Esophagus muscularis mucosa (tissue), 4 donors: ENCODE measurements around the gene SLC9C2. TPM values are rescaled to one million over a fixed set of nuclear protein-coding genes. Genes with fewer than 3 reads are reported as not detected.
A peak's percentile ranks its signal among the peaks of the same experiment; 100 is the strongest.

Experiments used
- DNase-seq: peaks from one replicate; pipeline ENCODE4 v3.0.0-alpha.2; 2017; ENCODE audit errors: extremely low spot score
- H3K27ac ChIP-seq, 4 donors: fragments of 200-600 bp; sonication (generic); replicated peaks in 1 of 4; 1 replicate in 3 of 4; 2 replicates in 1 of 4; pipeline ENCODE4 v1.5.1; 2016 to 2019; ENCODE audit warnings: mild to moderate bottlenecking in 1 of 4
- H3K27me3 ChIP-seq, 4 donors: fragments of 200-600 bp; sonication (generic); one replicate each; pipeline versions ENCODE4 v1.5.1 to v1.6.0; 2016 to 2019
- H3K36me3 ChIP-seq, 4 donors: fragments of 200-600 bp; sonication (generic); one replicate each; pipeline ENCODE4 v1.5.1; 2016 to 2019
- H3K4me1 ChIP-seq, 4 donors: fragments of 200-600 bp; sonication (generic); one replicate each; pipeline ENCODE4 v1.5.1; 2016 to 2019
- H3K4me3 ChIP-seq, 4 donors: fragments of 200-600 bp; sonication (generic); 1 replicate in 2 of 4; 2 replicates in 2 of 4; pipeline ENCODE4 v1.5.1; 2016 to 2019; ENCODE audit warnings: mild to moderate bottlenecking in 4 of 4, moderate library complexity in 1 of 4
- H3K9me3 ChIP-seq, 4 donors: fragments of 200-600 bp; sonication (generic); 1 replicate in 3 of 4; 2 replicates in 1 of 4; pipeline ENCODE4 v1.5.1; 2016 to 2019
- EP300 ChIP-seq: sonication (generic); formaldehyde crosslinking; IDR thresholded peaks from one replicate; pipeline ENCODE4 v1.6.1; 2017; ENCODE audit warnings: antibody characterized with exemption
- POLR2A ChIP-seq: fragments of 450-650 bp; IDR thresholded peaks from one replicate; pipeline ENCODE4 v1.6.1; 2017; ENCODE audit warnings: antibody characterized with exemption, moderate library complexity, mild to moderate bottlenecking, low read depth
- POLR2AphosphoS5 ChIP-seq, 2 donors: sonication (generic); formaldehyde crosslinking; IDR thresholded peaks; one replicate each; pipeline ENCODE4 v1.6.1; 2017; ENCODE audit warnings: antibody characterized with exemption in 2 of 2
- WGBS: methylation state at CpG from one replicate; pipeline ENCODE4 v1.1.5; 2018; 5-methylcytosine and 5-hydroxymethylcytosine counted together
- intact Hi-C: fragments of 100-400 bp; cut with DNase I; formaldehyde crosslinking; loops from one replicate; pipeline ENCODE4 v1.15.1; 2023
- total RNA-seq, 4 donors: library from RNA; depleted of rRNA; stranded (reverse); fragments of >200 nt; gene quantifications; one replicate each; pipeline versions ENCODE4 v1.1.0 to v1.2.1, GENCODE V29; 2016
- TF ChIP-seq, protein P1 (sequence below), 3 experiments: fragments of 200-600 bp in 2 of 3; fragments of 450-650 bp in 1 of 3; sonication (generic) in 2 of 3; IDR thresholded peaks; one replicate each; pipeline ENCODE4 v1.5.1; 2017 to 2019; ENCODE audit warnings: antibody characterized with exemption in 3 of 3, mild to moderate bottlenecking in 2 of 3, moderate library complexity in 1 of 3

The SLC9C2 gene
- total RNA-seq, 4 donors from 2014 or later, result not detected

DNA sequence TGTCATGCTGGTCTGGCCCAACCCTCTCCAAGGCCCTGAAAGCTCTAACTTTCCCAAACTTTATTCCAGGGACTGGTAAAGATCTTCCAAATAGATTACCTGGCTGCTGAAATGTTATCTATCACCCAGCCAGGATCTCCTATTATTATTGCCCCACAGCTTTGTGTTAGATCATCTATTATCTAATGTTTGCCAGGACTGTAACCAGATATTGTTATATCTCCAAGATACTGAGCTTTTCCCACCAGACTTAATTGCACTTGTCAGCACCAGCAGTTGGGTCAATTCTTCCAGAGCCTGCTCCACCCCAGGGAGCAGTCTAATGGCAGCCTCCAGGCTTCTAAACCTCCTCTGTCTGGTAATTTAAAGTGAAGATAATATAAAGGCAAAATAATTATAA, 66.6 kb downstream of the SLC9C2 start:
- Histone ChIP-seq H3K4me1 (peaks cover 0 to 8% (median 0%) of the 10 kb centered on the region in 4 donors), H3K27me3 (no peaks in the 10 kb centered on the region), H3K4me3 (no peak overlapping the region), H3K36me3 (no peaks in the 10 kb centered on the region), H3K27ac (no peak overlapping the region), H3K9me3 (no peaks in the 10 kb centered on the region)
- intact Hi-C loops, result no loop called here
- DNase-seq, result no peak
- TF ChIP-seq, protein P1, sequence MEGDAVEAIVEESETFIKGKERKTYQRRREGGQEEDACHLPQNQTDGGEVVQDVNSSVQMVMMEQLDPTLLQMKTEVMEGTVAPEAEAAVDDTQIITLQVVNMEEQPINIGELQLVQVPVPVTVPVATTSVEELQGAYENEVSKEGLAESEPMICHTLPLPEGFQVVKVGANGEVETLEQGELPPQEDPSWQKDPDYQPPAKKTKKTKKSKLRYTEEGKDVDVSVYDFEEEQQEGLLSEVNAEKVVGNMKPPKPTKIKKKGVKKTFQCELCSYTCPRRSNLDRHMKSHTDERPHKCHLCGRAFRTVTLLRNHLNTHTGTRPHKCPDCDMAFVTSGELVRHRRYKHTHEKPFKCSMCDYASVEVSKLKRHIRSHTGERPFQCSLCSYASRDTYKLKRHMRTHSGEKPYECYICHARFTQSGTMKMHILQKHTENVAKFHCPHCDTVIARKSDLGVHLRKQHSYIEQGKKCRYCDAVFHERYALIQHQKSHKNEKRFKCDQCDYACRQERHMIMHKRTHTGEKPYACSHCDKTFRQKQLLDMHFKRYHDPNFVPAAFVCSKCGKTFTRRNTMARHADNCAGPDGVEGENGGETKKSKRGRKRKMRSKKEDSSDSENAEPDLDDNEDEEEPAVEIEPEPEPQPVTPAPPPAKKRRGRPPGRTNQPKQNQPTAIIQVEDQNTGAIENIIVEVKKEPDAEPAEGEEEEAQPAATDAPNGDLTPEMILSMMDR (IDR thresholded peaks at IDR 0.05), result no peak
- TF ChIP-seq EP300 (no peak), POLR2AphosphoS5 (IDR thresholded peaks at IDR 0.05) (no peak), POLR2A (no peak)

- DNase-seq, result no peak
- Histone ChIP-seq H3K27ac (no peak overlapping the region), H3K27me3 (no peaks in the 10 kb centered on the region), H3K36me3 (no peaks in the 10 kb centered on the region), H3K4me1 (peaks cover 0 to 10% (median under 1%) of the 10 kb centered on the region in 4 donors), H3K9me3 (no peaks in the 10 kb centered on the region), H3K4me3 (no peak overlapping the region)
- intact Hi-C loops, result no loop called here
- TF ChIP-seq, protein P1 (IDR thresholded peaks at IDR 0.05), result no peak
- TF ChIP-seq POLR2AphosphoS5 (IDR thresholded peaks at IDR 0.05), result no peak
Observed at GRCh38 chr1:173532237-173532636, 70.6 kb downstream of the SLC9C2 start.

GRCh38 chr1:173530795-173531693, 71.8 kb downstream of the SLC9C2 start:
- H3K27me3 ChIP-seq, result no peaks in the 10 kb centered on the region
- no peak overlapping the region for H3K27ac ChIP-seq
- DNase-seq, result no peak
- TF ChIP-seq, protein P1 (IDR thresholded peaks at IDR 0.05), result no peak
- no peak for TF ChIP-seq POLR2AphosphoS5 (IDR thresholded peaks at IDR 0.05)
- no peak for TF ChIP-seq EP300
- no peak for TF ChIP-seq POLR2A
- H3K4me3 ChIP-seq, result peak overlapping the region in 1 of 4 donors; percentile 2
- intact Hi-C loops, result no loop called here
- 63% methylated on average over 4 of the region's 4 CpGs for WGBS
- peaks cover 4 to 17% (median 5%) of the 10 kb centered on the region in 4 donors for H3K4me1 ChIP-seq
- no peaks in the 10 kb centered on the region for H3K9me3 ChIP-seq
- no peaks in the 10 kb centered on the region for H3K36me3 ChIP-seq

- intact Hi-C loops, result no loop called here
- H3K4me1 ChIP-seq, result peaks cover 4 to 17% (median 5%) of the 10 kb centered on the region in 4 donors
- TF ChIP-seq POLR2AphosphoS5 (IDR thresholded peaks at IDR 0.05), result no peak
- no peak for TF ChIP-seq POLR2A
- TF ChIP-seq, protein P1 (IDR thresholded peaks at IDR 0.05), result no peak
- no peak for TF ChIP-seq EP300
- no peaks in the 10 kb centered on the region for H3K36me3 ChIP-seq
- H3K4me3 ChIP-seq, result no peak overlapping the region
- H3K27me3 ChIP-seq, result no peaks in the 10 kb centered on the region
- no peak for DNase-seq
- WGBS, result 73% methylated on average over 4 of the region's 4 CpGs
- no peaks in the 10 kb centered on the region for H3K9me3 ChIP-seq
- no peak overlapping the region for H3K27ac ChIP-seq
Observed at GRCh38 chr1:173529106-173529505, 73.8 kb downstream of the SLC9C2 start.
